GM21381 (cell line): ENCODE measurements around the gene EFNA1.

Experiments
- ATAC-seq: cut with Tn5 transposase; IDR thresholded peaks from one replicate; pipeline ENCODE4 v1.9.1; 2021; ENCODE audit warnings: mild to moderate bottlenecking, moderate library complexity; ENCODE audit not compliant: unreplicated experiment

Gene EFNA1, protein sequence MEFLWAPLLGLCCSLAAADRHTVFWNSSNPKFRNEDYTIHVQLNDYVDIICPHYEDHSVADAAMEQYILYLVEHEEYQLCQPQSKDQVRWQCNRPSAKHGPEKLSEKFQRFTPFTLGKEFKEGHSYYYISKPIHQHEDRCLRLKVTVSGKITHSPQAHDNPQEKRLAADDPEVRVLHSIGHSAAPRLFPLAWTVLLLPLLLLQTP

DNA sequence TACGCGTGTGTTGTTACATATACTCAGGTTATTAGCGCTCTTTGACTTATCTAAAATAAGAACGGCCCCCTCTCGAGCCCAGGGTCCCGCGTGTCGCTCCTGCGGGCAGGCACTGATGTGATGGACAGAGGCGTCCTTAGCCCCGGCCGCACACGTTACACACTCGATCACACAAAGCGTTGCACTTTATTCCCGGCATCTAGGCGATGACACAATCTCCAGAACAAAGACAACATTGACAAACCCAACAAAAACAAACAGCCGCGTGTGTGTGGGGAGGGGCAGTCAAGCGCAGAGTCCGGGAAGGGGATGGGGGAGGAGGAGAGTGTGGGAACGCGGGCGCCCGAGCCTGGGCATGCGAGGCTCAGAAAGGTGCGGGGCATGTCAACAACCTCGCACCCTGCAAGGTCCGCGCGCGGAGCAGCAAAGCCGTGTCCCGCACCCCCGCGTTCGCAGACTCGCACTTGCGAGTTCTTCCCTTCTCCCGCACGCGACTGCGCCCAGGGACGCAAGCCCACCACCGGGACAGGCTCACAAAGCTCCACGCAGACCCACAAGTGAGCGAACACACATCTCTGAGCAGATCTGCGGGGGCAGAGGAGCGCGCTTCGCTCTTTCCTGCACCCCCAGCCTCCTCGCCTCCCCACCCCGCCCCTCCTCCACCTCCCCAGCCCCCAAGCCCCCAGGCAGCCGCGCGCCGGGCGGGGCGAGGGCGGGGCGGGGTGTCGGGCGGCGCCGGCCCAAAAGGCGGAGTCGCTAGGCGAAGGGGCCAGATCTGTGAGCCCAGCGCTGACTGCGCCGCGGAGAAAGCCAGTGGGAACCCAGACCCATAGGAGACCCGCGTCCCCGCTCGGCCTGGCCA, at the start of gene EFNA1:
Gene EFNA1 (plus strand): TSS at position 772 of the 862 bp plus-strand sequence. CDS start 102 bp downstream, outside the sequence.
- no peak for ATAC-seq

DNA sequence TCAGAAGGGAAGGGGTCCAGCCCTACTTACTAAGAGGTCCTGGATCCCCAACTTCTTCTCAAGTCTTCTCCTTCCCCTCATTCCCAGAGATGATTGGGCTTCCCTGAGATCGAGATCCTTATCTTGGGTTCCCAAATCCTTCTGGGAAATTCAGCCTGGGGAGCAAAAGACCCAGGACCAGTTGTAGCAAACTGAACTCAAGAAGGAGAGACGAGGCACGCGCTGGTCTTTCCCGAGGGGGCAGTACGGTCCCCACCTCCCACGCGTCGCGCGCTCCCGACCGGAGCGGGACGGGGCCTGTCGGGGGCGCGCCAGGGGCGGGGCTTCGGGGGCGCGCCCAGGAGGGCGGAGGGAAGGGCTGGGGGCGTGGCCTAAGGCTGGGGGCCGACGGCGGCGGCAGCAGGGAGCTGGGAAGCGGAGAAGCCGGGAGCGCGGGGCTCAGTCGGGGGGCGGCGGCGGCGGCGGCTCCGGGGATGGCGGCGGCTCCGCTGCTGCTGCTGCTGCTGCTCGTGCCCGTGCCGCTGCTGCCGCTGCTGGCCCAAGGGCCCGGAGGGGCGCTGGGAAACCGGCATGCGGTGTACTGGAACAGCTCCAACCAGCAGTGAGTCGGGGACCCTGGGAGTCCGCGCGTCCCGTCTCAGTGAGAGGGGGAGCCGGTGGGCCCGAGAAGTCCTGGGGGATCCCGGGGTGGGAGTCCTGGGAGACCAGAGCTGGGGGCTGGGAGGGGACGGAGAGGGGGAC, 49.0 kb upstream of the EFNA1 start, which contains the start of gene EFNA3:
Gene EFNA3 (plus strand): TSS at position 369 of the 741 bp plus-strand sequence. CDS start 105 bp downstream, at position 474.
- ATAC-seq = no peak

DNA sequence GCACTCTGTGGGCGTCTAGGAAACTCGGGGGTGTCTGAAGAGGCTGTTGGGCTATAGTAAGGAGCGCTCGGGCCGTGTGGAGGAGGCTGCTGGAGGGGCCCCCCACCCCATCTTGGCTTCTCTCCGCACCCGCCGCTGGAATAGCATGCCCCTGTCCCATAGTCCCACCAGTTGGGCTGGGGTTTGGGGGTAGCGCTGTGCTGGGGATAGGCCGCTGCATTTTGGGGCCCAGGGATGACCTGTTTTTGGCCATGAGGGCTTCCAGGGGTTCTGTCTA, 48.5 kb upstream of the EFNA1 start:
- ATAC-seq = no peak

DNA sequence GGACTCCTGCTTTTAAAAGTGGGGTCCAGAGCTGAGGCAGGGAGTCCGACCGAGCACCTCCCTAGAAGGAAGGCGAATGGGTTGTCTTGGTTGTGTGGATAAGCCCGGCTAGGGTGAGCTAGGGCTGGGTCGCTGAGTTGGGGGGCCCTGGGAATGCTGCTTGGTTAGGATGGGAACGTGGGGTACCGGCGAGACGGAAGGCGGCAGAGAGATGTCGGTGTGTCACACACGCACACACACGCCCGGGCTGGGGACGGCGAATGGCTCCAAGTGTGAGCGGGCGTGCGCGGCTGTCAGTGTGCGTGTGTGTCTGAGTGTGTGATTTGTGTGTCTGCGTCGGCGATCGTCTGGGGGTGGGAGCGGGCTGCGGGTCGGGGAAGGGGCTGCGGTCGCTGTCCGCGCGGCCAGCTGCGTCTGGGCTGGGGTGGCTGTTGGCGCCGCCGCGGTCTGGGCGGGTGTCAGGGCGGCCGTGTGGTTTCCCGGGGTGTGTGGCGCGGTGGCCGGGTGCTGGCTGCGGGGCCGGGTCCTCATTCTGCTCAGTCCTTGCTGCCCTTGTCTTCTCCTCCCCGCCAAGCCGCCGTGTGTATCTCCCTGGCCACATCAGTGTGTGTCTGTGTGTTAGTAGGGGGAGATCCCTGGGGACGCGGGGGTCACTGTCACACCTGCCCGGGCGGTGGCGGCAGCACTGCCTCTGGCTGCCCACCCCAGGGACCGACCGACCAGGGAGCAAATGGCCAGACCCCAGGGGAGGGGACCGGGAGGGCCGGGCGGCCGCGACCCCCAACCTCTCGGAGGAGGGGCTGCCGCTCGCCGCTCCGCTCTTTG, 48.0 kb upstream of the EFNA1 start:
- ATAC-seq = no peak

DNA sequence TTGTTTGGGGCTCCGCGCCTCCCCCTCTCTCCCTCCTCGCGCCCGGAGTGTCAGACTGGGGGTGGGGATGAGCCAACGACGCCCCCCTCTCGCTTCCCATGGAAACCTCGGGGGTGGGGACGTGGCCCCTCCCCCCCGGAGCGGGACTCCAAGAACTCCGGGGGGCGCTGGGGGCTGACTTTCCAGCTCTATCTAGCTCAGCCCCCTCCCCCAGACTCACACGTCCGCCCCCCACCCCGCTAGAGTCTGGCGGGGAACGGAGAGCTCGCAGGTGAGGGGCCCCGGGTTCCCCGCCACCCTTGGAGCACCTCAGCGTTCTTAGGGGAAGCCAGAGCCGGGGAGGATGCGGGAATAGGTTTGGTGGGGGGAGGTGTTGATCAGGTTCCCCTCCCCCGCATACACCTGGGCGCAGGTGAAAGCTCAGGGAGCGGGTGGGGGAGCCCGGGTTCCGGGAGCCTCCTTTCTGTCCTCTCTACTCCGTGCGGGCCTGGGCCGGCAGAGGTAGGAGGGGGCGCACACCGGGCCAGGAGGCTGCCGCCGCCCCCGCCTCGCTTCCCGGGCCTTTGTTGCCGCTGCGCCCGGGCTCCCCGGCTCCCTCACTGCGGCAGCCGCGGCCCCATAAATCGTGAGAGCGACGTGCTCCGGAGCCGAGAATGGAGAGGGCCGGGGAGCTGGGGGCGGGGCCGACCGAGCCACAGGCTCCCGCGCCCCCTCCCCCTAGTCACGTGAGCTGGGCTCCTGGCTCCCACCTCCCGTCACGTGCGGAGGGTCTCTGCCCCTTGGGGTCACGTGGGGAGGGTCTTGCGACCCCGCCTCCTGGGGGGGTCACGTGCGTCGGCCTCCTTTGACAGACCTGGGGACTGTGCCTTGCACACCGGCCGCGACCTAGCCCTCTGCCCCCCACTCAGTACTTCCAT, 47.1 kb upstream of the EFNA1 start:
- ATAC-seq = no peak

DNA sequence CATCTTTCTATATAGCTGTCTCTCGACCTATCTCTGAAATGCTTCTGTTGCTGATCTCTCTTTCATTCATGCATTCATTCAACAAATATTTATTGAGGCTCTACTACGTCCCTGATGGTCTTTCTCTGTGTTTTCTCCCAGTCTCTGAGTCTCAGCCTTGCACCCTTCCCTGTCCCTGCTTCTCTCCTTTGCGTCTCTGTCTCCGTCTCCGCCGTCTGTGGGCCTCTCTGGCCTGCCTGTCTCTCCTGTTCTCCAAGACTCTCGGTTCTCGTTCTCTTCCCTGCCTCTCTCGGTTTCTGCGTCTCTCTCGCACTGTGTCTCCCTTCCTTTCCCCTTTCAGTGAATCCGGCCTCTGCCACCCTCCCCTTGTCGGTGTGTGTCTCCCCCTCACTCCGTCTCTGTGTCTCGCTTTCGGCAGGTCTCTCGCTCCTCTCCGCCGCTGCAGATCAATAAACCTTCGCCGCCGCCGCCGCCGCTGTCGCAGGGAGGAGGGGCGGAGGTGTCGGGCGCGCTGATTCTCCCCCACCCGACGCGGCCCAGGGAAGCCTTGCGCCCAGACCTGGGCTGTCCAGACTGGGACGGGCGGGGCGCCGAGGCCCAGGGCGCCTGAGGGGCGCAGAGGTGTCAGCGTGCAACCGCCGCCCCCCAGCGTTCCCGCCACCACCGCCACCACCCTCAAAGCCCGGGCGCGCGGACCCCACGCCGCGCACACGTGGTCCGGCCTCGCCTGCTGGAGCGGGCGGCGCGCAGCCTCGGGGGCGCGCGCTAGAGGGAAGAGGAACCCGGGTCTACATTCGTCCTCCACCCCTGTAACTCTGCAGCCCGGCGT, 46.0 kb upstream of the EFNA1 start:
- ATAC-seq = no peak

DNA sequence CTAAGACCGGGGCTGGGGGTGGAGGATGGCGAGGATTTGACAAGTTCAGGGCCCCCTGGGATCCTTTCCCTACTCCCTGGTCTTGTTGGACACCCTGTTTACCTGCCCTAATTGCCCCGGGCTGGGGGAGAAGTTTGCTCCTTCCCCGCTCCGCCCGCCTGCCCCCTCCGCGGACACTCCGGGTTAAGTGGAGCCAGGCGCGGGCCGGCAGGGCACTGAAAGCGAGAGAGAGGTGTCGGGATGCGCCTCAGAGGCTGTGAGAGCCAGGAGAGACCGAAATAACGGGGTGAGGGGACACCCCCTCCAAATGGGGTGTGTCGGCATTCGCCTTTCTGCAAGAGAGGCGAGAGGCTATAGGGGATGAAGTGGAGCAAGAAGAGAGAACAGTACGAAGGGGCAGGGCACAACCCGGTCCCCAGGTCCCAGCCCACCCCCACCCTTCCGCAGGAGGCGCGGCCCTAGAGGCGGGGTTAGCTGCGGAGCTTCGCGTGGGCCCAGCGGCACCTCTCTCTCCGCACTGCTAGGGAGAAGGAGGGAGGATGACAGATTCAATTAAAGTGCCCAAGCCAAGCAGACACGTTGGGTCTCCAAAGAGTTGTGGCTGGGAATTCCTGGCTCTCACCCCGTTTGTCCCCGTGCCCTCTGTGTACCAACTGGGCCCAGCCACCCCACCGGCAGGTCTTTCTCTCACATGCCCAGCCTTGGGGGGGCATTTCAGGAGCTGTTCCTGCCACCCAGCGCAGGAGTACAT, 45.2 kb upstream of the EFNA1 start:
- ATAC-seq = no peak

DNA sequence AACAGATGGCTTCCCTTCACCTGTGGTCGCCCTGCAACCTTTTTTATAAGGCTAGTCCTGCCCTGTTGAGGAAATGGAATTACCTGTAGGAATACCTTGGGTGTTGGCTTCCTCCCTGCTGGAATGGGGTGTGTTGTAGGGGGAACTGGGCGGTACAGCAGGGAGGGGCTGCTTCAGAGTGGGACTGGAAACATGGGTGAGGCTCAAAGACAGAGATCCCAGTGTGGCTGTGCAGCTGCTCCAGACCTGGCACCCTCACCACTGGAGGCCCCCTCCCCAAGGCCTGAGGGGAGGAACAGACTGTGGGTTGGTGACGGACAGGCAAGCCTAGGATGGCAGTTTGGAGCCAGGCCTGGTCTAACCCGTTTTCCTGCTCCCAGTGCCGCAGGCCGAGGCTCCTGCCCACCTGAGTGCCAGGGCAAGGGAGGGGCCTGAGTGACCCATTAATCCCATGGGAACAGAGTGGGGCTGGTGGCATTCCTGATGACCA, 44.6 kb upstream of the EFNA1 start:
- ATAC-seq = no peak

DNA sequence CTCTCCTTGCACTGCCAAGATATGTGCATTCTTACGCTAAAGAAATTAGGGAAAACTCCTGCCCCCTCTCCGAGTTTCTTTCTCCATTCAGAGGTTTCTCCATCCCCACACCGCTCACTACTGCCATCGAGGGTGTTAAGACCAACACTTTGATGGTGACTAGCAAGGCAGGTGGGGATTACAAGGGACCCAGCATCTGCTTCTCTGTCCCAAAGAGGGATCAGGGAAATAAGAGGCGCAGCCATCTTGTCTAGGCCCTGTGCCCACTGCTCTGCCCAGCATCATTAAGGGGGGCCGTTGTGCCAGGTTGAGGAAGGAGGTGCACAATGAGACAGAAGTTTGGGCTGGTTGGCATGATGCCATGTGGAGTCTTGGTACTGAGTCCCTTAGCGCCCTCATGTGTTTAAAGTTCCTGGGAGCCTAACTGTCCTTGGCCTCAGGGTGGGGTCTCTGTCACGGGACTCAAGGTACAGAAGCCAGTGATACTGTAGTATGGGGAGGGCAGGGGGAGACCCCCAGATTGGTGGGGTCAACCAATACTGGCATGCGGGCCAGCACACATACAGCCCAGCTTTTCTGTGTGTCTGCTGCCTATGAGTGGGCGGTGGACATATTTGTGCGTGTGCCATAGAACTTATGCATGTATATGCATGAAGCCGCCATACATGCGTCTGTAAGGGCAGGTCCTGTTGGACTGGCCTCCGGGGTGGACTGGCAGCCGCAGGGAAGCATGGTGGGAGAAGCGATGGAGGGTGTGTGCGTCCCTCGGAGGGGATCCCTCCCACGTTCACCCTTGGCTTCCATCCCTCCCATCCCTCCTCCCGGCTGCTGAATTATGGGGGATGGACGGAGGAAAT, 43.6 kb upstream of the EFNA1 start:
- ATAC-seq = no peak

DNA sequence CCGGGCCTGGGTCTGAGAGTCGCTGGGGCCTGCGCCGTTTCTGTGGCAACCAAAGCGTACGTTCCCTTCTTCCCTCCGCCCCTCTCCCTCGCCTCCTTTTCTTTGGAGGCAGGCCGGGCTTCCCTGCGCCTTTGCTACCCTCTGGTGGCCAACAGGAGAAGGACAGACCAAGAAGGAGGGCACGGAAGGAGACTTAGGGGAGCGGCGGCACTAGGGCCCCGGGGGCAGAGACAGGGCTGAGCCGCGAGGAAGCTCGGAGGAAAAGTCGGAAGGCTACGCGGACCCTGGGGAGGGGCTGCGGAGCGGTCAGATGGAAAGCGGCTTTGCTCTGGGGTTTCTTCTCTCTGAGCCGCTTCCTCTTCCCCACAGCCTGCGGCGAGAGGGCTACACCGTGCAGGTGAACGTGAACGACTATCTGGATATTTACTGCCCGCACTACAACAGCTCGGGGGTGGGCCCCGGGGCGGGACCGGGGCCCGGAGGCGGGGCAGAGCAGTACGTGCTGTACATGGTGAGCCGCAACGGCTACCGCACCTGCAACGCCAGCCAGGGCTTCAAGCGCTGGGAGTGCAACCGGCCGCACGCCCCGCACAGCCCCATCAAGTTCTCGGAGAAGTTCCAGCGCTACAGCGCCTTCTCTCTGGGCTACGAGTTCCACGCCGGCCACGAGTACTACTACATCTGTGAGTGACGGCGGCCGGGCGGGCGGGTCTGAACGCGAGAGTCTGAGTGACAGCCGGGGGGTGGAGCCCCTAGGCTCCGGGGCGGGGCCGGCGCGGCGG, 42.8 kb upstream of the EFNA1 start:
- peak; percentile 70 for ATAC-seq

DNA sequence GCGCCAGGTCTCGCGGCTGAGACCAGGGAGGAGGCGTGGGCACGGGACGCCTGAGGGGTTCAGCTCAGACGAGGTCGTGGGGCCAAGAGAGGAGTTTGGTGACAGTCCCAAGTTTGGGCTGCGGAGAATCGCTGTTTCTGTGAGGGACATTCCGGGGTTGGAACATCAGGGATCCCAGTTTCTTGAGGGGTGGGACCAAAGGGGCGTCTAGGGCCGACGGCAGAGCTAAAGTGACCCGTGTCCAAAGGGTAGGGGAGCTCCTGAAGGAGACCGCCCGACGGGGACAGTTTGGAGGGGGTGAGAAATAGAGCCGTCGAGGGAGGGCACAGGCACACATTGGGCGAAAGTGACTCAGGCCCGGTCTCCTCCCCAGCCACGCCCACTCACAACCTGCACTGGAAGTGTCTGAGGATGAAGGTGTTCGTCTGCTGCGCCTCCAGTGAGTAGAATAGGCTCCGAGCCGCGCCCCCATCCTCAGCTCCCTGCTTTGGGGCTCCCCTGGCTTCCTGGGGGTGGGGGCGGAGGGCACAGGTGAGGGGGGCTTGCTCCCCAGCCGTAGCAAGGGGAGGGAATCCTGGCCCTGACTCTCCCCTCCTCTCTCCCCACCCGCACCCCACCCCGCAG, 42.1 kb upstream of the EFNA1 start:
- ATAC-seq = no peak

DNA sequence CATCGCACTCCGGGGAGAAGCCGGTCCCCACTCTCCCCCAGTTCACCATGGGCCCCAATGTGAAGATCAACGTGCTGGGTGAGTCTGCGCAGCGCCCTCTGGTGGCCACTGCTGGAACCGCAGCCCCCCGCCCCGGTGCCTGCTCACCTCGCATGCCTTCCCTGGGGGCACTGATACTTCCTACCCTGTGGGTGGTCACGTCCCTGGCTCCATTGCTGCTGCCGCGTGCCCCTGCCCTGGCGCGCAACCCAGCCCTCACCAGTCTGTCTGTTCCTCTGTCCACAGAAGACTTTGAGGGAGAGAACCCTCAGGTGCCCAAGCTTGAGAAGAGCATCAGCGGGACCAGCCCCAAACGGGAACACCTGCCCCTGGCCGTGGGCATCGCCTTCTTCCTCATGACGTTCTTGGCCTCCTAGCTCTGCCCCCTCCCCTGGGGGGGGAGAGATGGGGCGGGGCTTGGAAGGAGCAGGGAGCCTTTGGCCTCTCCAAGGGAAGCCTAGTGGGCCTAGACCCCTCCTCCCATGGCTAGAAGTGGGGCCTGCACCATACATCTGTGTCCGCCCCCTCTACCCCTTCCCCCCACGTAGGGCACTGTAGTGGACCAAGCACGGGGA, 41.4 kb upstream of the EFNA1 start:
- ATAC-seq = no peak

DNA sequence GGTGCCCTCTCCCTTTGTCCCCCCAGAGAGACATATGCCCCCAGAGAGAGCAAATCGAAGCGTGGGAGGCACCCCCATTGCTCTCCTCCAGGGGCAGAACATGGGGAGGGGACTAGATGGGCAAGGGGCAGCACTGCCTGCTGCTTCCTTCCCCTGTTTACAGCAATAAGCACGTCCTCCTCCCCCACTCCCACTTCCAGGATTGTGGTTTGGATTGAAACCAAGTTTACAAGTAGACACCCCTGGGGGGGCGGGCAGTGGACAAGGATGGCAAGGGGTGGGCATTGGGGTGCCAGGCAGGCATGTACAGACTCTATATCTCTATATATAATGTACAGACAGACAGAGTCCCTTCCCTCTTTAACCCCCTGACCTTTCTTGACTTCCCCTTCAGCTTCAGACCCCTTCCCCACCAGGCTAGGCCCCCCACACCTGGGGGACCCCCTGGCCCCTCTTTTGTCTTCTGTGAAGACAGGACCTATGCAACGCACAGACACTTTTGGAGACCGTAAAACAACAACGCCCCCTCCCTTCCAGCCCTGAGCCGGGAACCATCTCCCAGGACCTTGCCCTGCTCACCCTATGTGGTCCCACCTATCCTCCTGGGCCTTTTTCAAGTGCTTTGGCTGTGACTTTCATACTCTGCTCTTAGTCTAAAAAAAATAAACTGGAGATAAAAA, 40.7 kb upstream of the EFNA1 start:
- ATAC-seq = no peak

DNA sequence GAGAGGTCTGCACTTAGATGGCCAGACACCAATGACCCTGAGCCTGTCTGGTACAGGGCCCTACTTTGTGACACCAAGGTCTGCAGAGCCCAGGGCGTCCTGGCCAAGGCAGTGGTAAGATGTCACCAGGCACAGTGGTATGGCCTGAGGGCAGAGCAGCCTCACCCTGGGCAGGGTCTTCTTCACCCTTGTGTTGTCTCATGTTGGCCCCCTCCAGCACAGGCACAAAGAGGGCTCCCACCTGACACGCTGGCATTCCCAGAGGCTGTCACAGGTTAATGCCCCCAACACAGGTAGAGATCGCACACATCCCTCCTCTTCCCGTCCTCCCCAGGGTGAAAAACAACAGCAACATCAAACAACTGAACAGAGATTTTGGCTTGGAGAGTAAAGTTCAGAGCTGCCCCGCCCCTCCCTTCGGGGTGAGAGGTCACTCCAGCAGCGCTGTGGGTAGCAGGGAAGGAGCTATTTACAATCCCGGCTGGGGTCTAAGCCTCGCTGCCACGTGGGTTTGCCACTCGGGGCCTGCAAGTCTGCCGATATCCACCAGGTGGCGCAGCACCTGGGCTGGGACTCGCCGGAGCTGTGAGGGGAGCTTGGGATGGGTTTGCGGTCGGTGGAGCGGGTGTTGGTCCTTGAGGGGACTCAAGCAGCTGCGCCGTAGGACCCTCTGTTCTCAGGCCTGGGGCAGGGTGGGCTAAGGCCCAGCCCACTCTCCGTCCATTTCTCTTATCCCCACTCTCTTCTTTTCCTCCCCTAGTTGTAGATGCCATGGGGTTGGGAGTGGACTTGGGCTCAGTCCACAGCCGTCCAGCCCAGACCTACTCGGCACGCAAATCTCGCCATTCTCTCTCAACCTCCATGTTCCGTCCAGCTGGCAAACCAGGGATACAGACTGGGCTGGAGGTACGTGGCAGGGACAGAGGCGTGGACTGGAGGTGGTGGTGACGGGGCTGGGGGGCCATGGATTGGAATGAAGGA, 36.3 kb upstream of the EFNA1 start:
- no peak for ATAC-seq
